Midbrain (tissue), 1 donor: ENCODE data around the gene GPR84.
"Not testable (repeated sequence)": the region's sequence is repeated elsewhere in the genome, so short reads cannot be mapped to it uniquely, and the experiment has no call there.

Experiments used
- DNase-seq: peaks from one replicate; lab custom pipeline; 2025; lab: John Stamatoyannopoulos, UW

The GPR84 gene

DNA sequence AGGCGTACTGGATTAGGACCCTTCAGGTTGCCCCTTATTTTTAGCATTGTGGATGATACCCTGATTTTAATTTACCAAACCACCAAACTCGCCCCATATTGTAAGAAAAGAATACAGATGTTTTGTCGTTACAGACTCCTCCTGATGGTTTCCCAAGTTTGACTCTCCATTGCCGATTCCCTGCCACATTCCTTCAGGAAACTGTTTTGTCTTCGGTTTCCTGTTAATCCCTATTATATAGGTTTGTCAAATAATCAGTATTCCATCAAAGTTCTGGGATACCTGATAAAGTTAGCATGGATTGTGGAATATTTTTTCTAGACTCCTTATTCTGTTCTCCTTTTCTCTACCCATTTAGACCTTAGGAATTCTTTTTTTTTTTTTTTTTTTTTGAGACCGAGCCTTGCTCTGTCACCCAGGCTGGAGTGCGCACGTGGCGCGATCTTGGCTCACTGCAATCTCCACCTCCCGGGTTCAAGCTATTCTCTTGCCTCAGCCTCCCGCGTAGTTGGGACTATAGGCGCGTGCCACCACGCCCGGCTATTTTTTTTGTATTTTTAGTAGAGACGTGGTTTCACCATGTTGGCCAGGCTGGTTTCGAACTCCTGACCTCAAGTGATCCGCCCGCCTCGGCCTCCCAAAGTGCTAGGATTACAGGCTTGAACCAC is 38.7 kb downstream of the GPR84 start:
- DNase-seq = not testable (repeated sequence)

DNA sequence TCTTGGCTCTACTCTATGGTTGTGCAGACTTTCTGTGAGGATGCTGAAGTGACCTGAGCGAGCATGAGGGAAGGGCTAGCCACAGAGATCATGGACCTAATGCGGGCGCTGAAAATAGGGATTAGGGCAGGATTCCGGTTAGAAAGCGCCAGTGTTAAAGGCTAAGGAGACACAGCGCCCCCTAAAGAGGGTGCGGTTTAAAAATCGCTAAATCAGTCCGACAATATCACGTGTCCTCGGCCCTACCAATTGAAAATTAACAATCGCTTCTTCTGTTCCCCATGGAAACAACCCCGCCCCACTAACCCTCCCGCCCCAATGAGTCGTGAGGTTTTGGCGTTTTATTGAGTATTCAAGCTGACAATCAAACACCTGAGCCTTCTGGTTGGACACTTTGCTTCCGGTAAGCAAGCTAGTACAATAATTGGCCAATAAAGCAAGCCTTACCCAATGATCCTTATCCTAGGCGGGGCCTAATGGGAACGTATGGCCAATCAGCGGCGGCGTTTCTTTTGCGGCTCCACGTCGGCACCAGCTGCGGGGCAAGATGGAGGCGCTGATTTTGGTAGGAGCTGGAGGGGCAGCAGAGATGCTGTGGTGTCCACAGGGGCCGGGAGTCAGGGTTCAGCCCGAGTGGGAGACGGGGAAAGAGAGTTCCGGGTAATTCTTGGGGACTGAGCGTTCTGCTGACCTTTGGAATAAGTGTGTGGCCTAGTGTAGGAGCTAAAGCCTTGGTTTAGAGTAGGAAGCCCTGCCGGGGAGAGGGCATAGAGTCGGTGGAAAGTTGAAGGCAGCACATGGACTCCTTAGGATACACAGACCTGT is 39.5 kb downstream of the GPR84 start, which contains the start of gene COPZ1:
COPZ1 (plus strand) TSS at position 515 of the 825 bp plus-strand sequence; CDS start at position 548, 33 bp downstream.
- peak; percentile 100 for DNase-seq

DNA sequence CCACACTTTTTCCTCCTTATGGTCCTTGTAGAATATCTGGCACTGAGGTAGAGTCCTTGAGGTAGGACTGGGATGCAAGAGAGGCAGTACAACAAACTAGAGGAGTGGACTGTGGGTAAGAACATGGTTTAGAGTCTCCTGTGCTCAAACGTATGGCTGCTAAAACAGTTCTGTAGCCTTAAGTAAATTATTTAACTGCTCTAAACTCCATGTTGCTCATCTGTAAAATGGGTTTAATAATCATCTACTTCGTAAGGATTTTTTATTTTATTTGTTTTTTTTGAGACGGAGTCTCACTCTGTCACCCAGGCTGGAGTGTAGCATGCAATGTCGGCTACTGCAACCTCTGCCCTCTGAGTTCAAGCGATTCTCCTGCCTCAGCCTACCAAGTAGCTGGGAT is 42.9 kb downstream of the GPR84 start:
- DNase-seq = no peak
